Adrenal gland (tissue), 12 donors: Measurements from ENCODE around the gene C5orf47. TPM values are rescaled to one million over a fixed set of nuclear protein-coding genes. Genes with fewer than 3 reads are reported as not detected.
A peak's percentile ranks its signal among the peaks of the same experiment; 100 is the strongest.

Experiments
- DNase-seq, 7 donors: peaks; one replicate each; pipeline ENCODE4 v3.0.0-alpha.2; 2019 to 2020
- H3K27ac ChIP-seq, 5 donors: fragments of 200-600 bp; sonication (generic) in 4 of 5; 1 replicate in 3 of 5; 2 replicates in 2 of 5; pipeline versions ENCODE4 v1.5.1 to v1.8.0; 2016 to 2020; ENCODE audit warnings: mild to moderate bottlenecking in 1 of 5
- H3K27me3 ChIP-seq: fragments of 200-600 bp; 2 replicates; pipeline ENCODE4 v1.8.0; 2021
- H3K36me3 ChIP-seq, 2 donors: fragments of 200-600 bp; replicated peaks in 1 of 2; 1 replicate in 1 of 2; 2 replicates in 1 of 2; pipeline versions ENCODE4 v1.5.1 to v1.8.0; 2018 to 2022
- H3K4me1 ChIP-seq, 2 donors: fragments of 200-600 bp; replicated peaks in 1 of 2; 1 replicate in 1 of 2; 2 replicates in 1 of 2; pipeline versions ENCODE4 v1.5.1 to v1.8.0; 2018 to 2021
- H3K4me3 ChIP-seq, 4 donors: fragments of 200-600 bp; sonication (generic) in 3 of 4; one replicate each; pipeline ENCODE4 v1.5.1; 2016 to 2018
- H3K9me3 ChIP-seq, 3 donors: fragments of 200-600 bp; sonication (generic) in 1 of 3; replicated peaks in 1 of 3; 1 replicate in 2 of 3; 2 replicates in 1 of 3; pipeline versions ENCODE4 v1.5.1 to v1.8.0; 2016 to 2021
- POLR2A ChIP-seq, 2 donors: fragments of 450-650 bp; IDR thresholded peaks; one replicate each; pipeline ENCODE4 v1.6.1; 2017; ENCODE audit warnings: antibody characterized with exemption in 2 of 2, mild to moderate bottlenecking in 2 of 2, moderate library complexity in 1 of 2
- WGBS, 4 donors: extraction: QIAGEN DNeasy Blood & Tissue Kit in 2 of 4; methylation state at CpG; one replicate each; pipeline versions ENCODE4 v1.1.5 to v1.1.7; 2013 to 2017; 5-methylcytosine and 5-hydroxymethylcytosine counted together
- intact Hi-C, 2 donors: fragments of 100-400 bp; cut with DNase I; formaldehyde crosslinking; loops; one replicate each; pipeline versions ENCODE4 v1.14.1 to v1.15.0; 2022 to 2023
- polyA plus RNA-seq, 3 donors: library from polyadenylated mRNA; stranded (reverse); fragments of 200-250 nt in 2 of 3; fragments of 350-450 nt in 1 of 3; fragmentation: Illumina TruSeq in 1 of 3; extraction: RNeasy Lipid Tissue Mini Kit (QIAGEN cat#74804) in 1 of 3; gene quantifications; one replicate each; pipeline ENCODE4 v1.2.3, GENCODE V29; 2013 to 2014
- total RNA-seq, 9 donors: library from RNA; depleted of rRNA in 4 of 9; stranded (reverse); fragments of >200 nt in 4 of 9; fragments of 120-200 nt in 1 of 9; fragmentation: NEBNext Ultra II Directional in 1 of 9; extraction: Animal tissue kit (Norgen Biotek cat#: 25700) in 1 of 9; gene quantifications; one replicate each; pipeline versions ENCODE4 v1.1.0 to v1.2.4, GENCODE V29; 2013 to 2023
- TF ChIP-seq, protein P1 (sequence below), 6 experiments: fragments of 450-650 bp in 4 of 6; fragments of 200-600 bp in 2 of 6; sonication (generic) in 1 of 6; IDR thresholded peaks; 1 replicate in 5 of 6; 2 replicates in 1 of 6; pipeline versions ENCODE4 v1.5.1 to v1.8.0; 2016 to 2021; ENCODE audit warnings: antibody characterized with exemption in 6 of 6, mild to moderate bottlenecking in 2 of 6, moderate library complexity in 1 of 6
- donor health status: healthy with polysubstance abuse.
- donor health status: Bipolar disorder and iron deficiency.
- donor health status: DM: yes; HTN: yes; CAD: no.
- donor health status: DM: no; HTN: no; CAD: no.
- donor health status: DM: no; HTN: no; CAD: no.
- donor health status: DM: yes; HTN: yes; CAD: no.

The C5orf47 gene
- total and polyA plus RNA-seq, 12 donors: 0.08 to 0.25 (median 0.16) TPM; not detected in 5

DNA sequence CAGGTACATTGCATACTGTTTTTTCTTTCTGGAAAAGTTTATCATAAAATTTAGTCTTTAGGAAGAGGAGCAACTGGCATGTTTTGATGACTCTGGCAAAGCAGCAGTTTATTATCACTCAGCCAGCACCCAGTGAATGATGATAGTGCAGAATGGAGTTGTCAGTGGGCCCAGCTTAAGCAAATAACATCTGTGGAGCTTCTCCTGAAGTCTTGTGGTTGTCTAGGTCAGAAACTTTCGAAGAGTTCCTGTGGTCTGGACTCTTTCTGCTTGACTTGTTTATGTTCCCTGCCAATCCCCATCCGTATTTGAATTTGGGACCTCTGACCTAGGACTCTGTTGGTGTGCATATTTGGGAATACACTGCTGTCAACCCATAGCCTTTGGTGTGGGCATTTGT lies 38.1 kb upstream of the C5orf47 start:
- Histone ChIP-seq H3K36me3 (peaks cover 0 to 98% of the 10 kb centered on the region in 2 donors), H3K9me3 (no peaks in the 10 kb centered on the region), H3K4me3 (no peak overlapping the region), H3K27ac (no peak overlapping the region), H3K27me3 (no peaks in the 10 kb centered on the region), H3K4me1 (peaks cover 12 to 29% of the 10 kb centered on the region in 2 donors)
- 74 to 89% (median 82%) methylated on average over 2 of the region's 2 CpGs for WGBS, 4 donors
- DNase-seq: no peak
- no peak for TF ChIP-seq POLR2A (IDR thresholded peaks at IDR 0.05)
- TF ChIP-seq, protein P1, sequence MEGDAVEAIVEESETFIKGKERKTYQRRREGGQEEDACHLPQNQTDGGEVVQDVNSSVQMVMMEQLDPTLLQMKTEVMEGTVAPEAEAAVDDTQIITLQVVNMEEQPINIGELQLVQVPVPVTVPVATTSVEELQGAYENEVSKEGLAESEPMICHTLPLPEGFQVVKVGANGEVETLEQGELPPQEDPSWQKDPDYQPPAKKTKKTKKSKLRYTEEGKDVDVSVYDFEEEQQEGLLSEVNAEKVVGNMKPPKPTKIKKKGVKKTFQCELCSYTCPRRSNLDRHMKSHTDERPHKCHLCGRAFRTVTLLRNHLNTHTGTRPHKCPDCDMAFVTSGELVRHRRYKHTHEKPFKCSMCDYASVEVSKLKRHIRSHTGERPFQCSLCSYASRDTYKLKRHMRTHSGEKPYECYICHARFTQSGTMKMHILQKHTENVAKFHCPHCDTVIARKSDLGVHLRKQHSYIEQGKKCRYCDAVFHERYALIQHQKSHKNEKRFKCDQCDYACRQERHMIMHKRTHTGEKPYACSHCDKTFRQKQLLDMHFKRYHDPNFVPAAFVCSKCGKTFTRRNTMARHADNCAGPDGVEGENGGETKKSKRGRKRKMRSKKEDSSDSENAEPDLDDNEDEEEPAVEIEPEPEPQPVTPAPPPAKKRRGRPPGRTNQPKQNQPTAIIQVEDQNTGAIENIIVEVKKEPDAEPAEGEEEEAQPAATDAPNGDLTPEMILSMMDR (IDR thresholded peaks at IDR 0.05): no peak
- intact Hi-C loops: no loop called here

DNA sequence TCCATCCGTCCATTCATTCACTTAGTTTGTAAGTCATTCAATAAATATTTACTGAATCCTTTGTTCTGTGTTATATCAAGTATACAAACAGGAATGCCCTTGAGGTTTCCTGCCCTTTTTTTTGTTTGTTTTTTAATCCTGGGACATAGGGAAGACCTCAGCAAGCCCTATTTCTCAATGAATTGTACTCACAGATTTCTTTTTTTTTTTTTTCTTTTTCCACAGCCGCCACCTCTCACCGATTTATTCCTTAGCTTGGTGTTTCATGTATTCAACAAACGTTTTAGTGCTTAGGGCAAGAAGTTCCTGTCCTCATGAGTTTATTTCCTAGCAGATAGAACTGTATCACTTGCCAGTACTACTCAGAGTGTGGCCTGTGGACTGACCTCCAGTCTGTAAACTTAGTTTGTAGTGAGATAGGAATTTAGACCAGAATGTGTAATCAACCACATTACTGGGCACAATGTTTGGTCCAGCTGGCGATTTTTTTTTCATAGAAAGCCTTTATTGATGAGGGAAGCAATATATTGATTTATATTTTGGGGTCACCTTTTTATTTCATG lies 35.4 kb upstream of the C5orf47 start:
- WGBS, 4 donors: 64 to 79% (median 70%) methylated on average over 5 of the region's 5 CpGs
- DNase-seq: no peak
- peaks cover 12 to 29% of the 10 kb centered on the region in 2 donors for H3K4me1 ChIP-seq
- TF ChIP-seq POLR2A (IDR thresholded peaks at IDR 0.05): no peak
- no peaks in the 10 kb centered on the region for H3K27me3 ChIP-seq
- H3K27ac ChIP-seq: peak overlapping the region in 2 of 5 donors; percentile 68 to 69
- H3K4me3 ChIP-seq: no peak overlapping the region
- intact Hi-C loops: no loop called here
- H3K9me3 ChIP-seq: no peaks in the 10 kb centered on the region
- peaks cover 0 to 98% of the 10 kb centered on the region in 2 donors for H3K36me3 ChIP-seq

DNA sequence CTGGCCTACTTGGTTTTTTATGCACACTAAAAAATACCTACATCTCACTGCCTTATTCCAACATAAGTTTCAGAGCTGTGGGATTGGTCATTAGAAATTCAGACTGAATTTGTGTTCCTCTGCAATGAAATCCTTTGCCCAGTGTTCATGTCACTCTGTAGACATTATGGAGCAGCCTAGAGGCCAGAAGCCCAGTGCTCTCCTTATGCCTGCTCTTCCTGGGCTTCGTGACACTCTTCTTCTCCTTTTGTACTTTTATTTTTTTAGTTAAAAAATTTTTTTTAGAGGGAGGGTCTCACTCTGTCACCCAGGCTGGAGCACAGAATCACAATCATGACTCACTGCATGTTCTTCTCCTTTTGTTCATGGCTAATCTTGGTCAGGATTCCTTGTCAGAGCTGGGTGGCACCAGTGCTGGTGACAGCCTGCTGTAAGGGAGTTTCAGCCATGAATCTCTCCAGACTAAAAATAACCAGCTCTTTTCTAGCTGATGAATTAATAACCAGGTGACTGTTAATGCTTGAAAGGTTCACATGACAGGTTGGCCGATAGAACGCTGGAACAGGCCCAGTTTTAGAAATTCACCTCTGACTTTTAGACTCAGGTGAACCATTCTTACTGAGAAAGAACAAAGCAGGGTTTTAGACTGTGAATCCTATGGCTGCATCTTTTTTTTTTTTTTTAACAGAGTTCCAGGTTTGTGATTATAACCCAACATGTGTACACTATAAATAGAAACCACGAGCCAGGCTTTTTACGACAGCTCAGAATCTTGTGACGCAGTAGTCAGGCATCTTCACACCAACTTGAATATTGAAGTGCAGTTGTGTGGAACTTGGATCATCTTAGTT lies 34.1 kb upstream of the C5orf47 start:
- Histone ChIP-seq H3K27me3 (no peaks in the 10 kb centered on the region), H3K9me3 (no peaks in the 10 kb centered on the region), H3K4me1 (peaks cover 12 to 38% of the 10 kb centered on the region in 2 donors), H3K27ac (peak overlapping the region in 4 of 5 donors; percentile 18 to 69 (median 48)), H3K4me3 (no peak overlapping the region), H3K36me3 (peaks cover 0 to 94% of the 10 kb centered on the region in 2 donors)
- peak in 2 of 7 donors; percentile 42 to 60 for DNase-seq
- 44 to 54% (median 48%) methylated on average over 6 of the region's 6 CpGs for WGBS, 4 donors
- peak in 1 of 2 donors; percentile 7 for TF ChIP-seq POLR2A (IDR thresholded peaks at IDR 0.05)
- TF ChIP-seq, protein P1 (IDR thresholded peaks at IDR 0.05): no peak
- intact Hi-C loops: no loop called here

DNA sequence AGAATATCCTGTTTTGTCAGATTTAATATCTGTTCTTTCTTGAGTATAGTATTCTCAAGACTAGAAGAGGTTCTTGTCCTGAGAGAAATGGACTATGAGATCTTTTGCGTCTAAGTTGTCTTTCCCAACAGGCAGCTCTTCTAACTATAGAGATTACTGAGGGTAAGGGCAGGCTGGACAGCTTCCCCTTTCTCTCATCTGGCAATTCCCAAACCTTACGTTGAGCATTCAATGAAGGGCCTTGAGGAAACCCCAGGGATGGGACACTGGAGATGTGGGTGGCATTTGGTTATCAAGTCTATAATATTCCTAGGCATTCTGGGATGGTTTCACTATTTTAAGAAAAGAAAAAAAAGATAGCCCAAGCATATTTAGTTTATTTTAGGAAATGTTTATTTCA lies 28.0 kb upstream of the C5orf47 start:
- TF ChIP-seq, protein P1 (IDR thresholded peaks at IDR 0.05): no peak
- TF ChIP-seq POLR2A (IDR thresholded peaks at IDR 0.05): no peak
- Histone ChIP-seq H3K36me3 (peaks cover 0 to 48% of the 10 kb centered on the region in 2 donors), H3K27ac (peak overlapping the region in 1 of 5 donors; percentile 7), H3K27me3 (no peaks in the 10 kb centered on the region), H3K9me3 (no peaks in the 10 kb centered on the region), H3K4me1 (peaks cover 8 to 28% of the 10 kb centered on the region in 2 donors), H3K4me3 (no peak overlapping the region)
- intact Hi-C loops: no loop called here
- 35 to 54% (median 48%) methylated on average over 2 of the region's 2 CpGs for WGBS, 4 donors
- DNase-seq: no peak
